AG10803 (cell line): Measurements from ENCODE around the gene C11orf21.

Experiments used
- DNase-seq: peaks from one replicate; pipeline ENCODE4 v3.0.0; 2010; ENCODE audit warnings: low read depth
- H3K4me3 ChIP-seq: 2 replicates; pipeline ENCODE4 v1.5.1; 2011; ENCODE audit warnings: mild to moderate bottlenecking, low read length, control low read depth
- CTCF ChIP-seq: conservative IDR thresholded peaks from 2 replicates; pipeline ENCODE4 v1.5.1; 2011; ENCODE audit warnings: mild to moderate bottlenecking, low read length, control low read depth, inconsistent platforms

Gene C11orf21

GRCh38 chr11:2316169-2316962 is 14.6 kb upstream of the C11orf21 start:
- TF ChIP-seq CTCF = no peak
- no peak for DNase-seq
- H3K4me3 ChIP-seq = no peak overlapping the region

GRCh38 chr11:2315395-2316168 is 13.9 kb upstream of the C11orf21 start:
- no peak for DNase-seq
- H3K4me3 ChIP-seq = no peak overlapping the region
- TF ChIP-seq CTCF = no peak

- no peak for TF ChIP-seq CTCF
- DNase-seq = peak; percentile 72
- H3K4me3 ChIP-seq = no peak overlapping the region
Observed at GRCh38 chr11:2314525-2315394, 13.0 kb upstream of the C11orf21 start.

GRCh38 chr11:2314136-2314524 is 12.4 kb upstream of the C11orf21 start:
- no peak for DNase-seq
- H3K4me3 ChIP-seq = no peak overlapping the region
- no peak for TF ChIP-seq CTCF

- H3K4me3 ChIP-seq = no peak overlapping the region
- TF ChIP-seq CTCF = no peak
- DNase-seq = no peak
Observed at GRCh38 chr11:2313051-2313951, 11.6 kb upstream of the C11orf21 start.

GRCh38 chr11:2312232-2313042 is 10.7 kb upstream of the C11orf21 start:
- peak; percentile 56 for DNase-seq
- TF ChIP-seq CTCF = no peak
- no peak overlapping the region for H3K4me3 ChIP-seq
